IMR-90 (cell line): ENCODE results near the gene NAA15. TPM values are rescaled to one million over a fixed set of nuclear protein-coding genes. Genes with fewer than 3 reads are reported as not detected.

ENCODE experiments used
- ATAC-seq: fragments of 200-7000 bp; cut with Tn5 transposase; 2 replicates; pipeline ENCODE4 v1.9.1; 2020; ENCODE audit warnings: low read depth, mild to moderate bottlenecking, moderate library complexity
- BruUV-seq: library from RNA; stranded (reverse); fragments of 400-500 nt; replicated peaks from 2 replicates; lab custom pipeline; 2021; lab: Mats Ljungman, UMichigan
- CTCF ChIA-PET: fragments of 300-600 bp; formaldehyde crosslinking; extraction: SDS; loops from one replicate; lab custom pipeline; 2021; ENCODE audit warnings: antibody characterized with exemption; lab: Yijun Ruan, JAX
- POLR2A ChIA-PET: fragments of 300-600 bp; sonication (Branson Sonifier 250); formaldehyde crosslinking; loops from one replicate; lab custom pipeline; 2022; ENCODE audit warnings: antibody characterized with exemption; ENCODE audit not compliant: unreplicated experiment; lab: Charles Lee
- DNase-seq: peaks from one replicate; pipeline ENCODE4 v3.0.0; 2013
- H2AFZ ChIP-seq: replicated peaks from 2 replicates; pipeline ENCODE3; 2013; ENCODE audit warnings: low read length, mild to moderate bottlenecking; ENCODE audit not compliant: poor library complexity
- H2AK5ac ChIP-seq: 2 replicates; pipeline ENCODE4 v1.6.1; 2013; ENCODE audit warnings: low read depth, low read length, inconsistent platforms
- H2AK9ac ChIP-seq: replicated peaks from 2 replicates; pipeline ENCODE3; 2013; ENCODE audit warnings: mild to moderate bottlenecking, low read depth, low read length, moderate library complexity; ENCODE audit not compliant: poor library complexity
- H2BK120ac ChIP-seq: 2 replicates; pipeline ENCODE4 v1.6.1; 2013; ENCODE audit warnings: low read depth, low read length, inconsistent platforms
- H2BK15ac ChIP-seq: 3 replicates; pipeline ENCODE4 v1.6.1; 2013; ENCODE audit warnings: low read depth, low read length, inconsistent platforms
- H2BK20ac ChIP-seq: 2 replicates; pipeline ENCODE4 v1.6.1; 2013; ENCODE audit warnings: low read depth, mild to moderate bottlenecking, inconsistent platforms, low read length, moderate library complexity
- H2BK5ac ChIP-seq: 2 replicates; pipeline ENCODE4 v1.6.1; 2013; ENCODE audit warnings: mild to moderate bottlenecking, low read depth, low read length, inconsistent platforms; ENCODE audit not compliant: poor library complexity, severe bottlenecking
- H3K14ac ChIP-seq: replicated peaks from 2 replicates; pipeline ENCODE4 v1.6.1; 2013; ENCODE audit warnings: low read depth, low read length, inconsistent platforms
- H3K18ac ChIP-seq: 2 replicates; pipeline ENCODE4 v1.6.1; 2013; ENCODE audit warnings: low read depth, low read length, control low read depth
- H3K23ac ChIP-seq: 2 replicates; pipeline ENCODE4 v1.6.1; 2013; ENCODE audit warnings: low read depth, low read length, inconsistent platforms
- H3K27ac ChIP-seq: 2 replicates; pipeline ENCODE4 v1.5.1; 2013; ENCODE audit warnings: mild to moderate bottlenecking, control low read depth, low read length; ENCODE audit not compliant: insufficient read depth
- H3K27me3 ChIP-seq: 2 replicates; pipeline ENCODE4 v1.6.1; 2013; ENCODE audit warnings: low read length; ENCODE audit not compliant: control insufficient read depth, insufficient read depth
- H3K36me3 ChIP-seq: 2 replicates; pipeline ENCODE4 v1.6.1; 2013; ENCODE audit warnings: low read length, mixed read lengths; ENCODE audit not compliant: control insufficient read depth, insufficient read depth
- H3K4ac ChIP-seq: 2 replicates; pipeline ENCODE4 v1.6.1; 2013; ENCODE audit warnings: low read depth, low read length, inconsistent platforms
- H3K4me1 ChIP-seq: 2 replicates; pipeline ENCODE4 v1.6.1; 2013; ENCODE audit warnings: low read length, mixed read lengths; ENCODE audit not compliant: control insufficient read depth, insufficient read depth
- H3K4me2 ChIP-seq: 2 replicates; pipeline ENCODE4 v1.6.1; 2013; ENCODE audit warnings: low read depth, mild to moderate bottlenecking, control low read depth, low read length, moderate library complexity
- H3K4me3 ChIP-seq: 2 replicates; pipeline ENCODE4 v1.5.1; 2013; ENCODE audit warnings: low read depth, mild to moderate bottlenecking, control low read depth, low read length, moderate library complexity; ENCODE audit not compliant: insufficient read depth
- H3K56ac ChIP-seq: 2 replicates; pipeline ENCODE4 v1.6.1; 2013; ENCODE audit warnings: low read length, inconsistent platforms; ENCODE audit not compliant: insufficient read depth; ENCODE audit errors: extremely low read depth
- H3K79me1 ChIP-seq, 2 experiments: 2 replicates each; pipeline ENCODE4 v1.6.1; 2013; ENCODE audit warnings: low read length in 2 of 2, inconsistent platforms in 1 of 2, low read depth in 1 of 2
- H3K9ac ChIP-seq: 2 replicates; pipeline ENCODE4 v1.6.1; 2013; ENCODE audit warnings: low read depth, low read length, control low read depth
- H3K9me1 ChIP-seq: 2 replicates; pipeline ENCODE4 v1.6.1; 2013; ENCODE audit warnings: low read length, inconsistent platforms; ENCODE audit not compliant: insufficient read depth
- H3K9me3 ChIP-seq: 2 replicates; pipeline ENCODE4 v1.6.1; 2013; ENCODE audit warnings: low read length; ENCODE audit not compliant: control insufficient read depth, insufficient read depth
- H4K20me1 ChIP-seq: 2 replicates; pipeline ENCODE4 v1.6.1; 2013; ENCODE audit warnings: low read length, inconsistent platforms; ENCODE audit not compliant: insufficient read depth
- H4K5ac ChIP-seq: 2 replicates; pipeline ENCODE4 v1.6.1; 2013; ENCODE audit warnings: mild to moderate bottlenecking, low read depth, low read length, control low read depth
- H4K8ac ChIP-seq, 2 experiments: 2 replicates each; pipeline ENCODE4 v1.6.1; 2013; ENCODE audit warnings: low read depth in 2 of 2, low read length in 2 of 2, control low read depth in 1 of 2, inconsistent platforms in 1 of 2
- H4K91ac ChIP-seq: 2 replicates; pipeline ENCODE4 v1.6.1; 2013; ENCODE audit warnings: low read depth, low read length, inconsistent platforms; ENCODE audit not compliant: insufficient read depth
- CEBPB ChIP-seq: IDR thresholded peaks from 2 replicates; pipeline ENCODE4 v1.6.1; 2012; ENCODE audit warnings: low read depth, low read length, improper control_type of control experiment
- CHD1 ChIP-seq: IDR thresholded peaks from 2 replicates; pipeline ENCODE4 v1.6.1; 2012; ENCODE audit warnings: low read depth, low read length, improper control_type of control experiment
- ELK1 ChIP-seq: fragments of 150-350 bp; IDR thresholded peaks from 2 replicates; pipeline ENCODE4 v1.6.1; 2016; ENCODE audit warnings: low read depth, mild to moderate bottlenecking, low read length, moderate library complexity, borderline replicate concordance
- MAFK ChIP-seq: IDR thresholded peaks from 2 replicates; pipeline ENCODE4 v1.6.1; 2012; ENCODE audit warnings: low read depth, low read length, improper control_type of control experiment
- MXI1 ChIP-seq: IDR thresholded peaks from 2 replicates; pipeline ENCODE4 v1.6.1; 2012; ENCODE audit warnings: low read depth, mild to moderate bottlenecking, low read length, moderate library complexity, borderline replicate concordance
- NFE2L2 ChIP-seq: fragments of 150-350 bp; IDR thresholded peaks from 2 replicates; pipeline ENCODE4 v1.6.1; 2016; ENCODE audit warnings: low read depth, mild to moderate bottlenecking, low read length
- POLR2A ChIP-seq: IDR thresholded peaks from 2 replicates; pipeline ENCODE4 v1.6.1; 2012; ENCODE audit warnings: mild to moderate bottlenecking, low read depth, low read length
- RAD21 ChIP-seq: IDR thresholded peaks from 2 replicates; pipeline ENCODE4 v1.6.1; 2012; ENCODE audit warnings: low read length, improper control_type of control experiment
- RCOR1 ChIP-seq: IDR thresholded peaks from 2 replicates; pipeline ENCODE4 v1.6.1; 2012; ENCODE audit warnings: mild to moderate bottlenecking, low read length, improper control_type of control experiment; ENCODE audit not compliant: insufficient replicate concordance
- SMC3 ChIP-seq: fragments of 150-350 bp; IDR thresholded peaks from 2 replicates; pipeline ENCODE4 v1.6.1; 2016; ENCODE audit warnings: low read depth, mild to moderate bottlenecking, antibody characterized with exemption, low read length, moderate library complexity
- USF2 ChIP-seq: fragments of 150-350 bp; IDR thresholded peaks from 2 replicates; pipeline ENCODE4 v1.6.1; 2017; ENCODE audit warnings: mild to moderate bottlenecking, antibody characterized with exemption, low read length, low read depth
- WGBS, 2 experiments: methylation state at CpG; one replicate each; pipeline versions ENCODE4 v1.1.5 to v1.1.7; 2013; ENCODE audit warnings: missing lambda C conversion rate in 2 of 2; ENCODE audit not compliant: insufficient read length in 1 of 2; ENCODE audit errors: extremely low coverage in 2 of 2; 5-methylcytosine and 5-hydroxymethylcytosine counted together
- dilution Hi-C: fragments of 300-500 bp; cut with HindIII; formaldehyde crosslinking; loops from one replicate; pipeline ENCODE4 v1.14.3; 2018; ENCODE audit warnings: low sequenced_read_pairs; ENCODE audit not compliant: unreplicated experiment
- in situ Hi-C: fragments of 300-500 bp; cut with MboI; formaldehyde crosslinking; loops from 3 replicates; pipeline ENCODE4 v1.14.3; 2019; ENCODE audit warnings: low sequenced_read_pairs, inconsistent platforms, mixed read lengths
- intact Hi-C: fragments of 100-400 bp; cut with micrococcal nuclease; formaldehyde crosslinking; loops from 2 replicates; pipeline ENCODE4 v1.10.0; 2022
- polyA plus RNA-seq, 3 experiments: library from polyadenylated mRNA; depleted of rRNA; stranded (reverse); fragments of >200 nt; gene quantifications; 2 replicates each; pipeline ENCODE4 v1.2.3, GENCODE V29; 2012; ENCODE audit warnings: low replicate concordance in 1 of 3
- total RNA-seq: library from RNA; depleted of rRNA; stranded (reverse); fragments of >200 nt; gene quantifications from 2 replicates; pipeline ENCODE4 v1.2.3, GENCODE V29; 2012

Gene NAA15
- total and polyA plus RNA-seq, 2 of the 4 experiments (the other 2 are of a cell fraction) = 11.0 to 43.4 TPM

GRCh38 chr4:139314047-139314800, 12.9 kb downstream of the NAA15 start (continued):
- TF ChIP-seq POLR2A = no peak

GRCh38 chr4:139315221-139315675, 13.9 kb downstream of the NAA15 start:
- ATAC-seq = no peak
- no CpG with 5 or more reads among the region's 13 CpGs for WGBS, 2 experiments

More at GRCh38 chr4:139315221-139315675, 13.9 kb downstream of the NAA15 start:
- POLR2A ChIA-PET = no interaction called here
- dilution Hi-C loops = no loop called here
- H3K14ac ChIP-seq = no peak overlapping the region
- peaks cover 0 to 37% of the 10 kb centered on the region in 2 experiments; a peak in 2 of 4 replicates for H3K79me1 ChIP-seq
- no peak overlapping the region for H2AFZ ChIP-seq
- no TSS peak for BruUV-seq
- H4K5ac ChIP-seq = no peak overlapping the region
- no peak overlapping the region for H2BK20ac ChIP-seq
- H2AK5ac ChIP-seq = 0 out of 2 replicates have a peak overlapping the region, but pooled peaks have one; percentile 4
- H2BK120ac ChIP-seq = no peak overlapping the region
- H3K27ac ChIP-seq = no peak overlapping the region
- in situ Hi-C loops = no loop called here
- H3K18ac ChIP-seq = no peak overlapping the region
- CTCF ChIA-PET = no interaction called here
- H3K4me1 ChIP-seq = peaks cover 3% of the 10 kb centered on the region; the same call in 1 of the 2 replicates
- no peak overlapping the region for H4K8ac ChIP-seq
- no peak overlapping the region for H2AK9ac ChIP-seq
- 0 out of 2 replicates have a peak overlapping the region, but pooled peaks have one; percentile 1 for H3K23ac ChIP-seq
- no peak overlapping the region for H4K91ac ChIP-seq
- intact Hi-C loops = loop anchor here (5.0 kb wide), 1 partner anchor 37 kb away; no protein-coding TSS in a partner anchor
- H2BK15ac ChIP-seq = no peak overlapping the region
- no peak overlapping the region for H3K4me2 ChIP-seq
- DNase-seq = no peak
- no peaks in the 10 kb centered on the region for H3K9me3 ChIP-seq
- no peaks in the 10 kb centered on the region for H3K27me3 ChIP-seq
- no peak overlapping the region for H2BK5ac ChIP-seq
- TF ChIP-seq CEBPB (no peak), ELK1 (no peak), MAFK (no peak), CHD1 (no peak), RAD21 (no peak), NFE2L2 (no peak), RCOR1 (no peak), SMC3 (no peak), USF2 (no peak), MXI1 (no peak), POLR2A (no peak)
- peaks cover 71% of the 10 kb centered on the region for H4K20me1 ChIP-seq
- H3K36me3 ChIP-seq = no peaks in the 10 kb centered on the region
- H3K4me3 ChIP-seq = no peak overlapping the region
- H3K9me1 ChIP-seq = no peaks in the 10 kb centered on the region
- H3K56ac ChIP-seq = no peak overlapping the region
- H3K9ac ChIP-seq = no peak overlapping the region
- no peak overlapping the region for H3K4ac ChIP-seq
